ENCODE measurements around the gene FAM163A.

The FAM163A gene

DNA sequence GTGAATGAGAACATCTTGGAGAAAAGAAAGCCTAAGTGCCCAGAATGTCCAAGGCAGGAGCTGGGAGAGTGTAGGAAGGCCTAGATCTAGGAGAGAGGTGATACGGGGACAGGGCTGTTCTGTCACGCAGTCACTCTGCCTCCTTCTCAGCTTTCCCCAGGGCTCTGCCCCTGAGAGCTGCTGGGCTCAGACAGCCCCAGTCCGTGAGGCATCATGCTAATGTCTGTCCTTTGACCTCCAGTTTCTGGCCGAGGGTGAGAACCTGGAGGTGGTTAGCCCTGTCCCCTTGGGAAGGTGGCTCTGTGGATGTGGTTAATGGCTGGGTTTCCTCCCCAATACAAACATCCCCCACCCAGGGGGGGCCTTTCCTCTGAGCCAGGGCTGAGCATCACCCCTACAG lies 63.2 kb downstream of the FAM163A start:
- Histone ChIP-seq H3K4me3 (replicated peaks; ENCODE audit: insufficient read depth, low read length) (no peak overlapping the region), H3K27me3 (ENCODE audit: insufficient read depth, poor library complexity, severe bottlenecking) (no peaks in the 10 kb centered on the region), H3K27ac (replicated peaks) (no peak overlapping the region)
- no peak for DNase-seq (ENCODE audit: low read depth in 1 of 2, low spot score in 1 of 2)
- TF ChIP-seq SPI1 (IDR thresholded peaks at IDR 0.05; ENCODE audit: borderline replicate concordance, low read depth) (no peak), GABPA (IDR thresholded peaks at IDR 0.05; ENCODE audit: low read depth) (no peak)
- TF ChIP-seq, protein P1, sequence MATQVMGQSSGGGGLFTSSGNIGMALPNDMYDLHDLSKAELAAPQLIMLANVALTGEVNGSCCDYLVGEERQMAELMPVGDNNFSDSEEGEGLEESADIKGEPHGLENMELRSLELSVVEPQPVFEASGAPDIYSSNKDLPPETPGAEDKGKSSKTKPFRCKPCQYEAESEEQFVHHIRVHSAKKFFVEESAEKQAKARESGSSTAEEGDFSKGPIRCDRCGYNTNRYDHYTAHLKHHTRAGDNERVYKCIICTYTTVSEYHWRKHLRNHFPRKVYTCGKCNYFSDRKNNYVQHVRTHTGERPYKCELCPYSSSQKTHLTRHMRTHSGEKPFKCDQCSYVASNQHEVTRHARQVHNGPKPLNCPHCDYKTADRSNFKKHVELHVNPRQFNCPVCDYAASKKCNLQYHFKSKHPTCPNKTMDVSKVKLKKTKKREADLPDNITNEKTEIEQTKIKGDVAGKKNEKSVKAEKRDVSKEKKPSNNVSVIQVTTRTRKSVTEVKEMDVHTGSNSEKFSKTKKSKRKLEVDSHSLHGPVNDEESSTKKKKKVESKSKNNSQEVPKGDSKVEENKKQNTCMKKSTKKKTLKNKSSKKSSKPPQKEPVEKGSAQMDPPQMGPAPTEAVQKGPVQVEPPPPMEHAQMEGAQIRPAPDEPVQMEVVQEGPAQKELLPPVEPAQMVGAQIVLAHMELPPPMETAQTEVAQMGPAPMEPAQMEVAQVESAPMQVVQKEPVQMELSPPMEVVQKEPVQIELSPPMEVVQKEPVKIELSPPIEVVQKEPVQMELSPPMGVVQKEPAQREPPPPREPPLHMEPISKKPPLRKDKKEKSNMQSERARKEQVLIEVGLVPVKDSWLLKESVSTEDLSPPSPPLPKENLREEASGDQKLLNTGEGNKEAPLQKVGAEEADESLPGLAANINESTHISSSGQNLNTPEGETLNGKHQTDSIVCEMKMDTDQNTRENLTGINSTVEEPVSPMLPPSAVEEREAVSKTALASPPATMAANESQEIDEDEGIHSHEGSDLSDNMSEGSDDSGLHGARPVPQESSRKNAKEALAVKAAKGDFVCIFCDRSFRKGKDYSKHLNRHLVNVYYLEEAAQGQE (IDR thresholded peaks at IDR 0.05; ENCODE audit: insufficient replicate concordance, low read depth), result no peak

DNA sequence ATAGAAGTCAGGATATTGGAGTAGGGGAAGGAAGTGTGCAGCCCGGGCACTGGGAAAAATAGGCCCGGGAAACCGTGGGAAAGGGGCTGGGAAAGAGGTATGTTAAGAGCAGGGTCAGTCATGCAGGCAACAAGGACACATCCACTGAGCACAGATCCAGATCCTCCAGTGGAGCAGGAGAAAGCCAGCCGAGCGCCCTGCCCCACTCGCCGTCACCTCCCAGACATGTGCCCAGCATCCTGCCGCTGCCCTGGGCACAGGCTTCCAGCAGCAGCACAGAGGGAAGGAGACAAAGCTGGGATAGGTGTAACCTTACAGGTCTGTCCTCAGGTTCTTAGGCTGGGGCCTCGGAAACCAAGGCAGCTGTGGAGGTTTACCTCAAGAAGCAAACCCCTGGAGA lies 64.2 kb downstream of the FAM163A start:
- TF ChIP-seq SPI1 (IDR thresholded peaks at IDR 0.05; ENCODE audit: borderline replicate concordance, low read depth) (no peak), GABPA (IDR thresholded peaks at IDR 0.05; ENCODE audit: low read depth) (no peak), POLR2AphosphoS5 (IDR thresholded peaks at IDR 0.05; ENCODE audit: low read depth) (no peak)
- TF ChIP-seq, protein P2, sequence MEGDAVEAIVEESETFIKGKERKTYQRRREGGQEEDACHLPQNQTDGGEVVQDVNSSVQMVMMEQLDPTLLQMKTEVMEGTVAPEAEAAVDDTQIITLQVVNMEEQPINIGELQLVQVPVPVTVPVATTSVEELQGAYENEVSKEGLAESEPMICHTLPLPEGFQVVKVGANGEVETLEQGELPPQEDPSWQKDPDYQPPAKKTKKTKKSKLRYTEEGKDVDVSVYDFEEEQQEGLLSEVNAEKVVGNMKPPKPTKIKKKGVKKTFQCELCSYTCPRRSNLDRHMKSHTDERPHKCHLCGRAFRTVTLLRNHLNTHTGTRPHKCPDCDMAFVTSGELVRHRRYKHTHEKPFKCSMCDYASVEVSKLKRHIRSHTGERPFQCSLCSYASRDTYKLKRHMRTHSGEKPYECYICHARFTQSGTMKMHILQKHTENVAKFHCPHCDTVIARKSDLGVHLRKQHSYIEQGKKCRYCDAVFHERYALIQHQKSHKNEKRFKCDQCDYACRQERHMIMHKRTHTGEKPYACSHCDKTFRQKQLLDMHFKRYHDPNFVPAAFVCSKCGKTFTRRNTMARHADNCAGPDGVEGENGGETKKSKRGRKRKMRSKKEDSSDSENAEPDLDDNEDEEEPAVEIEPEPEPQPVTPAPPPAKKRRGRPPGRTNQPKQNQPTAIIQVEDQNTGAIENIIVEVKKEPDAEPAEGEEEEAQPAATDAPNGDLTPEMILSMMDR (IDR thresholded peaks at IDR 0.05; ENCODE audit: insufficient read depth, low read length), result no peak
- TF ChIP-seq, protein P1 (IDR thresholded peaks at IDR 0.05; ENCODE audit: insufficient replicate concordance, low read depth), result no peak
- Histone ChIP-seq H3K4me3 (replicated peaks; ENCODE audit: insufficient read depth, low read length) (no peak overlapping the region), H3K27me3 (ENCODE audit: insufficient read depth, poor library complexity, severe bottlenecking) (no peaks in the 10 kb centered on the region), H3K27ac (replicated peaks) (no peak overlapping the region)
- no peak for DNase-seq (ENCODE audit: low read depth in 1 of 2, low spot score in 1 of 2)

DNA sequence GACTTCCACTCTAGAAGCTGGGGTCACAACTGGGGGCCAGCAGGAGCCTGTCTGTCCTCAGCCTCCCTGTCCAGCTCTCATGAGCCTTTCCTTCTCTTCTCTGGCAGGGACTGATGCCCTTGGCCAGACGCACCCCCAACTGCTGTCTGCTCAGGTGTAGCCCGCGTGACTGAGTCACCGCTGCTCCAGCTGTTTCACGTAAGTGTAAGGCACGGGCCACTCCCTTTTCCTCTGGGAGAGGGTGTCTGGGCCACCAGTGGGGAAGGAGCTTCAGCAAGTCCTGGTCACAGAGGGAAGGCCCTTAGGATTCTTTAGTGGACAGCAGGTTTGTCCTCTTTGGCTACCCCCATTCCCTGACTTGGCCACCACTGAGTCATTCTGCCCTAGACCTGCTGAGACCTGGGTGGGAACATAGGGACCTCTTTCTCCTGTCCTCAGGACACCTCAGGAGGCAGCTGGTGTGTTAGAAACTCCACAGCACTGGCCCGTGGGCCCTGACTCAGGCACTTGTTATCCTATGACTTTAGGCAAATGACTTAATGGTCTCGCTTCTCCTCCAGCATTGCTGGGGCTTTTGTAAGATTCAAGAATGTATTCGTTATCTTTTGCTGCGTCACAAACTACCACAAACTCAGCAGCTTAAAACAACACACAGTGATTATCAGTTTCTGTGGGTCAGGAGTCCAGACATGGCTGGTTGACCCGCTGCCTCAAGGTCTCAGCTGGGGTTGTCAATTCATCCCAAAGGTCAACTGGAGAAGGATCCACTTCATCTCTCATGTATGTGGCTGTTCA lies 64.8 kb downstream of the FAM163A start:
- H3K27ac ChIP-seq (replicated peaks), result no peak overlapping the region
- DNase-seq (ENCODE audit: low read depth in 1 of 2, low spot score in 1 of 2), result no peak

More for the DNA sequence above, 64.8 kb downstream of the FAM163A start:
- H3K27me3 ChIP-seq (ENCODE audit: insufficient read depth, poor library complexity, severe bottlenecking), result no peaks in the 10 kb centered on the region
- H3K4me3 ChIP-seq (replicated peaks; ENCODE audit: insufficient read depth, low read length), result no peak overlapping the region
- TF ChIP-seq, protein P2 (IDR thresholded peaks at IDR 0.05; ENCODE audit: insufficient read depth, low read length), result no peak
- TF ChIP-seq SPI1 (IDR thresholded peaks at IDR 0.05; ENCODE audit: borderline replicate concordance, low read depth), result no peak
- TF ChIP-seq GABPA (IDR thresholded peaks at IDR 0.05; ENCODE audit: low read depth), result no peak
- TF ChIP-seq, protein P1 (IDR thresholded peaks at IDR 0.05; ENCODE audit: insufficient replicate concordance, low read depth), result no peak
- no peak for TF ChIP-seq POLR2AphosphoS5 (IDR thresholded peaks at IDR 0.05; ENCODE audit: low read depth)
